ENCODE data around the gene RNPS1.

The RNPS1 gene

DNA sequence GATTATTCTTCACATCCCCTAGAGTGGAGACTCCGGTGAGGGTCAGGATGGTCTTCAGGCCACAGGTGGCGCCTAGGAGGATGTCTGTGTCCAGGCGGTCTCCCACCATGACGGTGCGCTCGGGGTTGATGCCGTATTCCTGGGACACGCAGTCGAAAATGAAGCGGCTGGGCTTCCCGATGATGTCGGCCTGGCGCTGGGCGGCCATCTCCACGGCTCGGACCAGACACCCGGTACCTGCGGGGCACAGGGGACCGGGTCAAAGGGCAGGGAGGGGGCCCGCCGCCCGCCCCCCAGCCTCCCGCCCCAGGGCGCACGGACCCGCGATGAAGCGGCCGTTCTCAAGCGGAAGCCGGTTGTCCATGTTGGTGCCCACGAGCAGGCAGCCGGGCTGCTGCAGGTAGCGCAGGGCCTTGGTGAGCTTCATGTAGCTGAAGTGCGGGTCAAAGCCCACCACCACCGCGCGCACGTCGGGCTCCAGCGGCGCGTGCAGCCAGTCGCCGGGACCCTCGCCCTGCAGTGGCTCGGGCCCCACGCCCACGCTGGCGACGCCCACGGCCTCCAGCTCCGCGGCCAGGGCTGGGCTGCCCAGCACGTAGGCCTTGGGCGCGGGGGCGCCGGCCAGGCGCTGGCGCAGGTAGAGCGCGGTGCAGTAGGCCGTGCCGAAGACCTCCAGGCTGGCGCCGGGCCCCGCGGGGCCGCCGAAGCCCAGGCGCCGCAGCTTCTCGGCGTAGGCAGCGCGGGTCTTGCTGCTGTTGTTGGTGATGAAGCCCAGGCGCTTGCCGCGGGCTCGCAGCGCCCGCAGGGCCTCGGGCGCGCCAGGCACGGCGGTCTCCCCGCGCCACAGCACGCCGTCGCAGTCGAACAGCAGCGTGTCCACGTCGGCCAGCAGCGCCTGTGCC lies 53.9 kb downstream of the RNPS1 start:
- no peak for DNase-seq (ENCODE audit: low read depth in 2 of 2)

DNA sequence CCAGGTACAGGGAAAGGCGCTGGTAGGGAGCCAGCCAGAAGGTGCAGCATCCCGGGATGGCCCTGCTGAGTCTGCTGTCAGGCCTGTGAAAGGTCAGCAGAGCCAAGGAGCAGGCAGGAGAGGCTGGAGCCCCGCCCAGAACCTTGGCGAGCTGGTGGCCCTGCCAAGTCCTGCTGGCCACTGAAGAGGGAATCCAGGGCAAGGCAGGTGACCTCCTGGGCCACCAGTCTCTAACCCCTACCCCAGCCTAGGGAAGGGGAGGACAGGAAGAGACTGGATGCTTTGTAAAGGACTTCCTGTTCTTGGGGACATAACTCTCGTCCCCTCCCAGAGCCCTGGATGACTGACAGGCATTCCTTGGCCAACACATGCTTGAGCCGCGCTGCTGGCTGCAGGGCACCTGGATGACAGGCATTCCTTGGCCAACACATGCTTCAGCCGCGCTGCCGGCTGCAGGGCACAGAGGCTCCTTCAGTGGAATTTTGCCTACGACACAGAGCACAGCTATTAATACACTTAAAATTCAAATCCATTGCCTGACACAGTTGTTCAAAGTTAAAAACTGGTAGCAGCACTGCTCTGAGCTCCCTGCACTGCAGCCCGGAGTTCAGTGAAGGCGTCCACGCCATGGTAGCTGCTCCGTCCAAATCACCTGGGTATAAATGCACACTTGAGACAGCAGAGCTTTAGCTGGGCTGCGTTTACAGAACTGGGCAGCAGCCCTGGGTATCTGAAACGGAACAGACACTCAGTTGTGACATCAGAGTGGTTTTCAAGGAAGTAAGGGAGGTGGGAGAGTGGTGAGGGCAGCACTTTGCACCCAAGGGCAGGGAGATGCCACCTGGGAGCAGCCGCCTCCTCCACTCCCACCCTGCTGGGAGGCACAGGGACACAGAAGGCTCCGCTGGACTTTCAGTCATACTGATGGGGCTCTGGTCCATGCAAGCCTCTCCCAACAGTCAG lies 55.3 kb downstream of the RNPS1 start:
- DNase-seq (ENCODE audit: low read depth in 2 of 2), result no peak

DNA sequence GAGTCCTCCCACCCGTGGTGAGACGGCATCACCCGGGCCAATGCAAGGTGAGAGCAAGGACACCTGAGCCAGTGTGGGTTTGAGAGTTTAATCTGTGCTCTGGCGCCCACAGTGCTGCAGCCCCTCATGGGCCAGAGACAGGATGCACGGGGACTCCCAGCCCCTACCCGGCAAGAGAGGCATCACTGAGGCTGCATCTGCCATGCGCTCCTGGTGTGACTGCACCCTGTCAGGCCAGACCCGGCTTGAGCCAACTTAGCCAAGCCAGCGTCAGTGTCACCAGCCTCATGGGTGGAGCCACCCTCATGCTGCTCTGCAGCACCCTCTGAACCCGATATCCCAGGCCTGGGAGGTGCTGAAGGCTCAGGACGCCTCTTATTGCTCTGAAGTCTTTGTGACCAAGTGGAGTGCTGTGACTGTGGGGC lies 56.0 kb downstream of the RNPS1 start:
- no peak for DNase-seq (ENCODE audit: low read depth in 2 of 2)

DNA sequence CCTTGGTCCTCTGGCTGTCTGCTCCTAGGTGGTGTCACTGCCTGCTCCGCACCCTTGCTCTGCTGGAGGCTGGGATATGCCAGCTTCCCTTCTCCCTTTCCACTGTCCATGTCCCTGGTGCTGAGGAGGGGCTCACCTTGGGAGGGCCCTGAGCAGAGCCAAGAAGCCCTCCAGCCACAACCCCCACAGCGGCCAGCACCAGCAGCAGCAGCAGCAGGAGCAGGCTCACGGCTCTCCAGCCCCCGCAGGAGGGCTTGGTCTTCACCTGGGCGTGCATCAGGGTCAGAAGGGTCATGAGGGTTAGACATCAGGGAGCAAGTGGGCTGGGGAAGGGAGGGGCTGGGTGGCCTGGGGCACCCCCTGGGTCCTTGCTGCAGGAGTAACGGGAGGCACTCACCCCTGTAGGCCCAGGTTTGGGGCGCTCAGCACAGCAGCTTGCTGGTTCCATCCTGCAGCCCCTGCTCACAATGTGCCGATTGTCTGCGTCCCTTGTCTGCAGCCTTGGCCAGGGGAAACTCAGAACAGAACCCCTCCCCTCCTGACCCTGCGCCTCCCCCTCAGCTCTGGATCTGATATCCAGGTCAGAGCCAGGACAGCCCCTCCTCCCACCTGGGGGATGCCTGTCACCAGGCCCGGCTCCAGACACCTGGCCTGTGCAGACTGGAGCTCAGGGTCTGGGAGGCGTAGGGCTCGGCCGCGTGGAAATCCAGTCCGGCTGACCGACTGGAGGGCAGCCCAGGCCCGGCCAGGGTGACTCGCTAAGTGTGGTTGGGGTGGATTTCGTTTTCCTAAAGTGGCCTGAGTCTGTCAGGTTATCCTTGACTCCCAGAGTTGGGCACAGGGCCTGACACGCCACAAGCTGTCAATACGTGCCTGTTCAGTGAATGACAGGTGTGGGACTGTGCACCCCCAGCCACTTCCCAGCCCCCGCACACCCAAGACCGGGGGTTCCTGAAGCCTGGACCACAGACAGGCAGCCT lies 57.2 kb downstream of the RNPS1 start, which contains the start of gene BRICD5:
TSS of gene BRICD5 (minus strand) at position 478 of the 980 bp plus-strand sequence. CDS start at position 448, 30 bp downstream.
- no peak for DNase-seq (ENCODE audit: low read depth in 2 of 2)

DNA sequence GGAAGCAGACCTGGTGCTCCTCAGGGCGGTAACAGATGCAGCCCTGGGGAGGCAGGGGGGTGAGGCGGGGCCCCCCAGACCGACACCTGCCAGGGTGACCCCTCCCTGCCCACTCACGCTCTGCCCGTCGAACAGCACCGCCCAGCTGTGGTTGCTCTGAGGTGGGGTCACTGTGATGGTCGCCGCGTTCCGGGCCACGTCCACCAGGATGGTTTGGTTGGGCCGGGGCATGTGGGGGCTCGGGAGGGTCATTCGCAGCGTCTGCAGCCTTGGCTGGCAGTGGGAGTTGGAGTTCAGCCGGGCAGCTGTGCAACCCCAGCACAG lies 58.0 kb downstream of the RNPS1 start:
- DNase-seq (ENCODE audit: low read depth in 2 of 2), result no peak

DNA sequence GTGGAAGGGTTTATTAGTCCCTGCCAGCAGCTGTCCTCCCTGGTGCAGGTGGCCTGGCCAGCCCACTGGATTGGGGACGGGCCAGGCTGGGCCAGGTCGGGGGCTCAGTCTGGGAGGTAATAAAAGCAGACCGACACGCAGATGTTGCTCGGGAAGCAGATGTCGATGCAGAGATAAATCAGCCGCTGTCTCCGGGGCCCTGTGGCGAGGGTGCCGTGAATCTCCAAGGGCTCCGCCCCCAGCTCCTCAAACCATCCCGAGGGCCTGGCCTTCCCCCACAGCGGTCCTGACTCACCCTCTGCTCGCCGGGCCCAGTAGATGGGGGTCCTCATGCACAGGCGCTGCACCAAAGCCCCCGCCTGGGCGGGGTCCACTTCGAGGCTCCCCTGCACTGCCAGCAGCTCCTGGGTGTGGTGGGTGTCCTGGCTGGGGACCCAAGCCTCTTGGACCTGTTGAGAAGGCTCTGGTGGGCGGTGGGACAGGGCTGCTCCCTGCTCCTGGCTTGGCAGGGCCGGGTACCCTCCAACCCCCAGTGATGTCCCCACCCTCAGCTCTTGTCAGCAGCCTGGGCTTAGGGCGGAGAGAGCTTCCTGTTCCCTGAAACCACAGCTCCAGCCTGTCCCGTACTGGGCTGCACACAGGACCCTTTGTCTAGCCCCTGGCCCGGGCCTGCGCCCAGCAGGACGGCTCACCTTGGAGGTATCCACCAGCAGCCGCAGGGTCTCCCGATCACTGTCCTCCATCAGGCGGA lies 58.5 kb downstream of the RNPS1 start:
- DNase-seq (ENCODE audit: low read depth in 2 of 2), result no peak

DNA sequence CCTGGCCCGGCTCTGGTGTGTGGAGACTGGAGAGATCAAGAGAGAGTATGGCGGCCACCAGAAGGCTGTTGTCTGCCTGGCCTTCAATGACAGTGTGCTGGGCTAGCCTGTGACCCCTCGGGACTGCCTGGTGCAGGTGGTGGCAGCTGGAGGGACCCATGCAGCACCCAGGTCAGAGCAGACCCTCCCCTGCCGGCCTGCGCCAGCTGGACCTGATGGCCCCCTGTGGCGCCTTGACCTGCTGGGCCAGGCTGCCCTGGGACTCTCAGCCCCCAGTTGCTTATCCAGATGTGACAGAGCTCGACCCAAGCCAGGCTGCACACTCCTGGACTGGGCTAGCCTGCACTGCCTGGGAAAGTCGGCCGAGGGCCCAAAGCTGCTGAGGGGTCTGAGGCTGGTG lies 59.2 kb downstream of the RNPS1 start:
- DNase-seq (ENCODE audit: low read depth in 2 of 2), result no peak

DNA sequence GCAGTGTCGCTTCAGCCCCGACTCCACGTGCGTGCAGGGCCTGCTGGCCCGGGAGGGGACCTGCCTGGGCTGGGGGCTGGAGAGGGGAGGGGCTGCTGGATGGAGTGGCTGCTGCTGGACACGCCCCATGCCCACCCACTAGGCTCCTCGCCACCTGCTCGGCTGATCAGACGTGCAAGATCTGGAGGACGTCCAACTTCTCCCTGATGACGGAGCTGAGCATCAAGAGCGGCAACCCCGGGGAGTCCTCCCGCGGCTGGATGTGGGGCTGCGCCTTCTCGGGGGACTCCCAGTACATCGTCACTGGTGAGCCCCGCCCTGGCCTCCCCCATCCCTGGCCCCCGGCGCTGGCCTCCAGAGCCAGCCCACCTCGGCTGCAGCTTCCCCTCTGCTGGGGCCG lies 59.6 kb downstream of the RNPS1 start:
- DNase-seq (ENCODE audit: low read depth in 2 of 2), result no peak

DNA sequence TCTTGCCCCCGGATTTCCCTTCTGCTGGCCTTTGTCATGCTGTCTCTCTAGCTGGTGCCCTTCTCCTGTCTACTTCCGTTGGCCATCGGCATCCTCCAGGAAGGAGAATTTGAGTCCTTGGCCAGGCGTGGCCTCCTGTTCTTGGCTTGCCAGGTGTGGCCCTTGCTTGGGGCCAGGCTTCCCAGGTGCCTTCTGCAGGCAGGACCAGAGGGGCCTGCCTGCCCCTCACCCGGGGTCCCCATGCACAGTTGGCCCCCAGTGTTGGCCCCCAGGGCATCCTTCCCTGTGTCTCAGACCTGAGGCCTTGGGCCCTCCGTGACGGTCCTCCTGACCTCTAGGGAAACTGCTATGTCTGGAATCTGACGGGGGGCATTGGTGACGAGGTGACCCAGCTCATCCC lies 60.1 kb downstream of the RNPS1 start:
- DNase-seq (ENCODE audit: low read depth in 2 of 2), result no peak

DNA sequence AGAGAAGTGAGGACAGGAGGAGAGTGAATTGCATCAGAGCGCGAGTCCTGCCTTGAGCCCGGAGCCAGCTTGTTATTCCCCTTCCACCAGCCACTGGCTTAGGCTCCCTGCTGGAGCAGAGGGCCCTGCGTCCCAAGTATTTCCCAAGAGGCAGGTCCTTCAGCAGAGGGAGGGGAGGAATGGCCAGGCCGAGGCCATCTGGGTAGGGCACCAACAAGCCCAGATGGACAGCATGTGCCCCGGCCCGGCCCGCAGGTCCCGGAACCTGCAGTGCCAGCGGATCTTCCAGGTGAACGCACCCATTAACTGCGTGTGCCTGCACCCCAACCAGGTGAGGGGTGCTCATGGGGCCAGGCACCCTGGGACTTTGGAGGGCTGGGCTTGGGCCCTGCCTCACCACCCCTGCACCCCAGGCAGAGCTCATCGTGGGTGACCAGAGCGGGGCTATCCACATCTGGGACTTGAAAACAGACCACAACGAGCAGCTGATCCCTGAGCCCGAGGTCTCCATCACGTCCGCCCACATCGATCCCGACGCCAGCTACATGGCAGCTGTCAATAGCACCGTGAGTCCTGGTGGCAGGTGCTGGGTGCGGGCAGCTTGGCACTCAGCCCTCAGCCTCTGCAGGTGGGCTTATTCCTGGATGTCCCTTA lies 61.0 kb downstream of the RNPS1 start:
- no peak for DNase-seq (ENCODE audit: low read depth in 2 of 2)

DNA sequence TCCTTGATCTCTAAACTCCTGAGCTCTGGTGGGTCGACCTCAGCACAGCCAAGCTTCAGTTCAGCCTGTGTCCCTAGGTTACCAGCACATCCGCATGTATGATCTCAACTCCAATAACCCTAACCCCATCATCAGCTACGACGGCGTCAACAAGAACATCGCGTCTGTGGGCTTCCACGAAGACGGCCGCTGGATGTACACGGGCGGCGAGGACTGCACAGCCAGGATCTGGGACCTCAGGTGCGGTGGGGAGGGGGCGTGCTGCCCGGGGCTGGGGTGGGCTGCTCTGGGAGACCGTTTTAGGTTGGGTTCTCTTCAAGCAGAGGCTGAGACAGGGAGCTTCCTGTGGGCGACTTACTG lies 61.5 kb downstream of the RNPS1 start:
- no peak for DNase-seq (ENCODE audit: low read depth in 2 of 2)

DNA sequence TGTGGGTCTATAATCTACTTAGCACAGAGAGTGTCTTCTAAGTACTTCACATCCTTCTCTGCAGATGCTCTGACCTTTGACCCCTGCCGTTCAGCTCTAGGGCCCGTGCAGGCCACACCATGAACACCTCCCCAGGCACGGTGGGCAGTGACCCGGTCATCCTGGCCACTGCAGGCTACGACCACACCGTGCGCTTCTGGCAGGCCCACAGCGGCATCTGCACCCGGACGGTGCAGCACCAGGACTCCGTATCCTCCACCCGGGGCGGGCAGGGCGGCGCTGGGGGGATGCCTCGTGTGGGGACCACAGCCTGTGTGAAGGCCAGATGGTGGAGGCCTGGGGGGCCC lies 62.0 kb downstream of the RNPS1 start:
- no peak for DNase-seq (ENCODE audit: low read depth in 2 of 2)

DNA sequence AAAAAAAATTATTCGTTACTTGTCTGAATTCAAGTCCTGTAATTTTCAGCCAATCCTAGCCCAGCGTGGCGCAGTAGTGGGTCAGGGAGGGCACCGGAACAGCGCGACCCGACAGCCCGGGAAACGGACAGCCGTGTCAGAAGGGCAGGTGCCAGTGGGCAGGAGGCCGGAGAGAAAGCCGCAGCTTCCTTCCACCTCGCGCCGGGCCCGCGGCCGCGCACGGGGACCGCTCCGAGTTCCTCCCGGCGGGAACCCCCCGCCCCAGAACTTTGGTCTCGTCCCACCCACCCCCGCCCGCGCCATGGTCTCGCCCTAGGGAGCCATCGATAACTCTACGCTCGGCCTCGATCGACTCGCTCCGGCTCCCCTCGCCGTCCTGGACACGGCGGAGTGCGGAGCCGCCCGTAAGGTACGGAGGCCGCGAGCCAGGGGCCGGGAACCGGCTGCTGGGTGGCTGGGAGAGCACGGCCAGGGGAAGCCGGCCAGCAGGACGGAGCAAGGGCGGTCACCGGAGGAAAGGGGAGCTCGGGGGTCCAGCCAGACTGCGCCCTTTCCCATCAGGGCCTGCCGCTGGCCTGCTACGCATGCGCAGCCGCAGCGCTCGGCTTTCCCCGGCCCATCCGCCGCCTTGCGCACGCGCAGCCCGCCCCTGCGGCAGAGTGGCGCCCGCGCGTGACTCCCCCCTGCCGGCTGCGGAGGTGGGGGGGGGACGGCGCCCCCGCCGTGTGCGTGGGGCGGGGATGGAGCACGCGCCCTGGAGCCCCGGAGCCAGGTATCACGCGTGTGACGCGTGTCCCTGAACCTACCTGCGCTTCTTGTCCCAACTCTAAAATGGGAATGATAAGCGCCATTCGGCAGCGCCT lies 62.6 kb downstream of the RNPS1 start, which contains the start of gene MLST8:
TSS of gene MLST8 (plus strand) at position 351 of the 863 bp plus-strand sequence. CDS start 632 bp downstream, outside the sequence.
- DNase-seq (ENCODE audit: low read depth in 2 of 2), result peak; percentile 61 to 62

DNA sequence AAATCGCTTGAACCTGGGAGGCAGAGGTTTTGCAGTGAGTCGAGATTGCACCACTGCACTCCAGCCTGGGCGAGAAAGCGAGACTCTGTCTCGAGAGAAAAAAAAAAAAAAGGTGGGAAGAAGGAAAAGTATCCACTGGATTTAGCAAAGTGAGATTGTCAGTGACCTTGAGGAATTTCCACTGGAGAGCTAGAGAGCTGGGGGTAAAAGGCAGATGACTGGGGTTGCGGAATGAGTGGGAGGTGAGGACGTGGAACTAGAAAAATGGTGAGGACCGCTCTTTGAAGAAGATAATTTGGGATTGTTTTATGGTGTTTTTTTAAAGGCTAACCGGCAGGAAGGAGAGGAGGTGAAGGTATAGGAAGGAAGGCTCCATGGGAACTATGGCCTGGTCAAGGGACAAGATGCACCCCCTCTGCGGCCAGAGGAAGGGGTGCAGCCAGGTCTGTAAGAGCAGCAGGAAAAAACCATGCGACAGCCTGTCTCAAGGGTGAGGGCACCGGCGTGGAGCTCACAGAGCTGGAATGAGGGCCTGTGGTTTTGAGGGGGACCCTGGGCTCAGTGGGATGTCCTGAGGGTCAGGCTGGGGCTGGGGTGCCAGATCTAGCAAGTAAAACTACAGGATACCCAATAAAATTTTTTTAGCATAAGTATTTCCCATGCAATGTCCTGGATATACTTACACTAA lies 63.4 kb downstream of the RNPS1 start:
- DNase-seq (ENCODE audit: low read depth in 2 of 2), result no peak
